22Rv1 (cell line): Measurements from ENCODE around the gene ADM2.

ENCODE experiments used
- H3K27ac ChIP-seq: fragments of 450-650 bp; 2 replicates; pipeline ENCODE4 v1.5.1; 2017
- ZFX ChIP-seq: fragments of 450-650 bp; IDR thresholded peaks from 2 replicates; pipeline ENCODE4 v1.6.1; 2017; ENCODE audit warnings: antibody characterized with exemption, borderline replicate concordance
- TF ChIP-seq, protein P1 (sequence below): fragments of 450-650 bp; IDR thresholded peaks from 2 replicates; pipeline ENCODE4 v1.5.1; 2017; ENCODE audit warnings: mild to moderate bottlenecking

ADM2 gene

DNA sequence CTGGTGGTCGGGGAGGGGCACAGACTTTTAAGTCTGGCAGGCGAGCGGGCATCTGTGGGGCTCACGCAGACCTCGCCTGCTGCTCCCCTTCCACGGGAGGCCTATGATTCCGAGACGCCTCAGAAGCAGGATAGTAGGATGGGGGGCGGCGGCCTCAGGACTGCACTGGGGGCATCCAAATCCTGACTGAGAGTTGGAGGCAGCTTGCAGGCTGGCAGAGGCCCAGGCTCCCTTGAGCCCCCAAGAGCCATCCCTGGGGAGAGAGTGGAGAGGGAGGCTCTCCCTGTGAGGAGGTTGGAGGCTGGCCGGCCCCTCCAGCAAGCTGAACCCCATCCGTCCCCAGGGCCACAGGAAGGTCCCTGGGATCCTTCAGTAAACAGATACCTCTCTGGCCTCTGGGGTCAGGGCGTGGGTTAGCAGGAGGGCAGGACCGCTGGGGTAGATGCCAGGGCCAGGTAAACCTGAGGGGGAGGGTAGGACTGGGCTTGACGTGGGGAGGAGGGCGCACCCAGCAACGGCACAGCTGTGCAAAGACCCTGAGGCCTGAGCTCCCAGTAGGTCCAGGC, 39.8 kb upstream of the ADM2 start:
- no peak overlapping the region for H3K27ac ChIP-seq
- TF ChIP-seq, protein P1, sequence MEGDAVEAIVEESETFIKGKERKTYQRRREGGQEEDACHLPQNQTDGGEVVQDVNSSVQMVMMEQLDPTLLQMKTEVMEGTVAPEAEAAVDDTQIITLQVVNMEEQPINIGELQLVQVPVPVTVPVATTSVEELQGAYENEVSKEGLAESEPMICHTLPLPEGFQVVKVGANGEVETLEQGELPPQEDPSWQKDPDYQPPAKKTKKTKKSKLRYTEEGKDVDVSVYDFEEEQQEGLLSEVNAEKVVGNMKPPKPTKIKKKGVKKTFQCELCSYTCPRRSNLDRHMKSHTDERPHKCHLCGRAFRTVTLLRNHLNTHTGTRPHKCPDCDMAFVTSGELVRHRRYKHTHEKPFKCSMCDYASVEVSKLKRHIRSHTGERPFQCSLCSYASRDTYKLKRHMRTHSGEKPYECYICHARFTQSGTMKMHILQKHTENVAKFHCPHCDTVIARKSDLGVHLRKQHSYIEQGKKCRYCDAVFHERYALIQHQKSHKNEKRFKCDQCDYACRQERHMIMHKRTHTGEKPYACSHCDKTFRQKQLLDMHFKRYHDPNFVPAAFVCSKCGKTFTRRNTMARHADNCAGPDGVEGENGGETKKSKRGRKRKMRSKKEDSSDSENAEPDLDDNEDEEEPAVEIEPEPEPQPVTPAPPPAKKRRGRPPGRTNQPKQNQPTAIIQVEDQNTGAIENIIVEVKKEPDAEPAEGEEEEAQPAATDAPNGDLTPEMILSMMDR: no peak
- TF ChIP-seq ZFX: no peak

DNA sequence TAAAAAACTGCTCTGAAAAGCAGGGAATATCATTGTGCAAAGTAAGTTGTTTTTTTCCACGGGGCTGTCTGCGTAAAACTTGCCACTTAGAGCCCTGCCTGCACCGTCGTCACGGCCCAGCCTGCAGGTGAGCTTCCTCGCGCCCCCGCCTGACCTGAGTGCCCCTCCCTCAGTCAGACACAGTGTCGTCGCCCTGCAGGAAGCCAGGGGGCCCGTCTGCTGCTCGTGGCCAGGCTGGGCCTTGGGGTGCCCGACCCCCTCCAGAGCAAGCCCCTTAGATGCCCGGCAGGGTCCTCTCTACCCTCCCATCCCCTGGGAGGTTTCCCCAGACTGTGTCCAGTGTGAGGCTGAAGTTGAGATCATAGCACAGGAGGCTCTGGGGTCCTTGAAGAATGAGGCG, 38.1 kb upstream of the ADM2 start:
- H3K27ac ChIP-seq: peak overlapping the region; percentile 57
- TF ChIP-seq ZFX: no peak
- TF ChIP-seq, protein P1: no peak

DNA sequence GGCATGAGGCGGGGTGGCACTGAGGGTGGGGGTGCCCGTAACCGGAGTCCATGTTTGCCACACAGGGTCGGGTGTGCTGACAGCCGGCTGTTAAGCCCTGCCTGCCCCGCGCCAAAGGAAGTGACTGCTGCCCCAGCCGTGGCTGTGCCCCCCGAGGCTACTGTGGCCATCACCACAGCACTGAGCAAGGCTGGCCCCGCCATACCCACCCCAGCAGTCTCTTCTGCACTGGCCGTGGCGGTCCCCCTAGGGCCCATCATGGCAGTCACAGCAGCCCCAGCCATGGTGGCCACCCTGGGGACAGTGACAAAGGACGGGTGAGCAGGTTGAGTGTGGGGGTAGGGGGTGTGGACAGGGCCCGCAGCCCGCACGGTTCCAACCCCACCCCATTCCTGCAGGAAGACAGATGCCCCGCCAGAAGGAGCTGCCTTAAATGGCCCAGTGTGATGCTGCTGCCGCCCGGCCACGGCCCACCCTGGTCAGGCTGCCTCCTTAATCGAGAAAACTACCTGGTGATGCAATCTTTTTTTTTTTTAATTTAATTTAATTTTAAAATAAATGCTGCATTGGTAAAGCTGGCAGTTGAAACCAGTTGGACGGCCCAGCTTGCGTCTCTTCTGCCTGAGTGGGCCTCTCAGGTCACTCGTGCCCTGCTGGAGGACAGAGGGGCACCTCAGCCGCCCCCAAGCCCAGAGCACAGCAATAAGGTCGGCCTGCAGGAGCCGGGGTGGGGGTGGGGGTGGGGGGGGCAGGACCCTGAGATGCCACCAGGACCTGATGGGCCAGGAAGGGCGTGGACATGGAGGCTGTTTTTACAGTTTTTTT, 37.3 kb upstream of the ADM2 start:
- no peak for TF ChIP-seq ZFX
- TF ChIP-seq, protein P1: no peak
- H3K27ac ChIP-seq: peak overlapping the region; percentile 57

DNA sequence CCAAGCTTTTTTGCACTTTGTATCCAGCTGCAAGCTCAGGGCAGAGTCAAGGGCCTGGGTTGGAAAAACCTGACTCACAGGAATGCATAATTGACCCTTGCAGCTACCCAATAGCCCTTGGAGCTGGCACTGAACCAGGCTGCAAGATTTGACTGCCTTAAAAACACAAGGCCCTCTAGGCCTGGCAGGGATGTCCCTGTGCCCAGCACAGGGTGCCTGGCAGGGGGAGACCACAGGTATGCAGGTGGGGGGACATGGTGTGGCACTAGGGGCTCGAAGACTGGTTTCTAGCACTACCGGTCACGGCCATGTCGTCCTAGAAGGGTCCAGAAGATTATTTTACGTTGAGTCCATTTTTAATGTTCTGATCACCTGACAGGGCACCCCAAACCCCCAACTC, 36.7 kb upstream of the ADM2 start:
- H3K27ac ChIP-seq: peak overlapping the region; percentile 57
- TF ChIP-seq ZFX: no peak
- TF ChIP-seq, protein P1: no peak

DNA sequence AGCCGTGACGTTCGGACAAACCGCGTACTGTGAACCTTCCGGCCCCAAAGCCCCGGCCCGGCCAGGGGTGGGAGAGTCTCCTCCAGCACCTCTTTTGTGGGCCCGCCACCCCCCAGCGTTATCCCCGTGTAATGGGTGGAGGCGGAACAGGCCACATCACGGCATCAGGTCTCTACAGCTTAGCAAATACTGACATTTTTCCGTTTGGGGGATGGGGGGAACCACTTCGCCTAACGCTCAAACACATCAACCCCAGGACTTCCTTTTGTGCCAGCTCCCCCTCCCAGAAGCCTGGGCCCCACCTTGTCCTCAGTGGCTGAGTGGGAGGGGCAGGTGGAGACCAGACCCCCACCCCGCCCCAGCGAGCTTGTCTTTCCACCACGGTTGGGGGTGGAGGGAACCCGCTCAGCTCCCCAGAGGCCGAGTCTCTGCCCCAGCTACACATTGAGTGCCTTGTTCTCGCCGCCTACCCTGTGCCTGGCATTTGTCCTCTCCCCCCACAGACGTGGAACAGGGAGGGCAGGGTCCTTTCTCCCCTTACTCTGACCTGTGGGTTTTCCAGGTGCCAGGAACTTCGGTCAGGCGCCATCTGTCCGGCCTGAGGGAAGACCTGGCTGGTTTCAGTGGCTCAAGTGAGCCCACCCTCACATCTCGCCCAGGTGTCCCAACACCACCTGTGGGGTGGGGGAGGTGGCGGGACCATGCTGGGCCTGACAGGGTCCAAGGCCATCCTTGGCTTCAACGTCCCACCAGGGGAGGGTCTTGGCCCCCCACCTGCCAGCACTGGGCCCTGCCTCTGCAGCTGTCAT, 36.1 kb upstream of the ADM2 start:
- TF ChIP-seq ZFX: no peak
- TF ChIP-seq, protein P1: no peak
- peak overlapping the region; percentile 57 for H3K27ac ChIP-seq

DNA sequence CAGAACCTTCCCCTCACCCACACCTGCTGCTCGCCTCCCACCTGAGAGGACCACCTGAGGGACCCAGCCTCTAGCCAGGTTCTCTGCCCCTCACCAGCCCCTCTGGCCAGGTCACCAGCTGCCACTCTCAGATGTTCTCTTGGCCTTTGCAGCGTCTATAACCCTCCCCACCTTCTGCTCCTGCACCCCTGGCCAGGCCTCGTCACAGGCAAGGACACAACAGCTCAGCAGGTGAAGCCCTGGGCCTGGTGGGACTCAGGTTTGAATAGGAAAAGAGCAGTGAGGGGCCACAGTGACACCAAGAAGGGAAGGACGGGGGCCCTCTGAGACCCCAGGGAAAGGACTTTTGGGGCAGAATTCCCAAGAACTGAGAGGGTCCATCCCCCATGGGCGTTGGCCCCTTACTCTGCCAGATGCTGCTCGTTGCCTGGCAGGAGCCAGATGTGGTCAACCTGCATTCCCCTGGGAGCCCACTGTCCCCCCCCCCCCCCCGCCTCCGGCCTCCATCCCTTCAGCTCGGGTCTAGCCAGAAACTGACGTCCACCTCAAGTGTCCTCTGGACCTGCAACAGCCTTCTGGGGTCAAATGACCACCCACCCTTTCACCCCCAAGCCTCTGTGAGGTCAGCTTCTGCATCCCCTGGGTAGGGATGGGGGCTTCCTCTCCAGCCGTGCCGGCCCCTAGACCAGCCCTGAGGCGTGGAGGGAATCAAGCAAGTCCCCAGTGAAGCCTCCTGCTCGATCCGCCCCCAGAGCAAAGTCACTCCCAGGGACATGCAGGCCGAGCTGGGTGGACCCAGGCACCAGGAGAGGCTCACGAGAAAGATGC, 35.2 kb upstream of the ADM2 start:
- TF ChIP-seq, protein P1: no peak
- no peak for TF ChIP-seq ZFX
- H3K27ac ChIP-seq: peak overlapping the region; percentile 57
